Mesendoderm (in vitro differentiated cells): Measurements from ENCODE around the gene OSBPL6.
A peak's percentile ranks its signal among the peaks of the same experiment; 100 is the strongest.

ENCODE experiments used
- DNase-seq: peaks from one replicate; pipeline ENCODE4 v3.0.0; 2013
- H2AK5ac ChIP-seq: 2 replicates; pipeline ENCODE4 v1.6.1; 2013; ENCODE audit warnings: low read length, inconsistent platforms
- H2BK120ac ChIP-seq: 2 replicates; pipeline ENCODE4 v1.6.1; 2013; ENCODE audit warnings: low read depth, mild to moderate bottlenecking, low read length, moderate library complexity, mixed read lengths
- H2BK15ac ChIP-seq: replicated peaks from 2 replicates; pipeline ENCODE4 v1.6.1; 2013; ENCODE audit warnings: low read depth, mild to moderate bottlenecking, moderate library complexity
- H2BK5ac ChIP-seq: 2 replicates; pipeline ENCODE4 v1.6.1; 2013; ENCODE audit warnings: low read length, inconsistent platforms
- H3K18ac ChIP-seq: 2 replicates; pipeline ENCODE4 v1.6.1; 2013; ENCODE audit warnings: mild to moderate bottlenecking, low read length, mixed read lengths
- H3K23ac ChIP-seq: one replicate; pipeline ENCODE4 v1.6.1; 2013; ENCODE audit warnings: low read length
- H3K27ac ChIP-seq: 2 replicates; pipeline ENCODE4 v1.5.1; 2013; ENCODE audit warnings: low read depth, mild to moderate bottlenecking, inconsistent platforms, low read length, moderate library complexity
- H3K27me3 ChIP-seq: 2 replicates; pipeline ENCODE4 v1.6.1; 2013; ENCODE audit warnings: low read length, control low read depth, mild to moderate bottlenecking, inconsistent platforms; ENCODE audit not compliant: insufficient read depth, poor library complexity
- H3K36me3 ChIP-seq: 2 replicates; pipeline ENCODE4 v1.6.1; 2013; ENCODE audit warnings: low read length, inconsistent platforms; ENCODE audit not compliant: control insufficient read depth, insufficient read depth
- H3K4ac ChIP-seq: one replicate; pipeline ENCODE4 v1.6.1; 2013; ENCODE audit warnings: low read depth, mild to moderate bottlenecking, low read length, moderate library complexity
- H3K4me1 ChIP-seq: 2 replicates; pipeline ENCODE4 v1.6.1; 2013; ENCODE audit warnings: low read depth, low read length, inconsistent platforms; ENCODE audit not compliant: control insufficient read depth
- H3K4me2 ChIP-seq: 2 replicates; pipeline ENCODE4 v1.6.1; 2013; ENCODE audit warnings: low read length
- H3K4me3 ChIP-seq: 2 replicates; pipeline ENCODE4 v1.5.1; 2013; ENCODE audit warnings: mild to moderate bottlenecking, low read length
- H3K56ac ChIP-seq: one replicate; pipeline ENCODE4 v1.6.1; 2013; ENCODE audit warnings: low read length
- H3K79me1 ChIP-seq: 2 replicates; pipeline ENCODE4 v1.6.1; 2013; ENCODE audit warnings: low read length, inconsistent platforms
- H3K79me2 ChIP-seq: 2 replicates; pipeline ENCODE4 v1.6.1; 2013; ENCODE audit warnings: mild to moderate bottlenecking, low read length; ENCODE audit not compliant: control insufficient read depth, insufficient read depth
- H3K9ac ChIP-seq: 2 replicates; pipeline ENCODE4 v1.6.1; 2013; ENCODE audit warnings: low read length, inconsistent platforms
- H4K5ac ChIP-seq: one replicate; pipeline ENCODE4 v1.6.1; 2013; ENCODE audit warnings: low read length
- H4K8ac ChIP-seq: one replicate; pipeline ENCODE4 v1.6.1; 2013; ENCODE audit warnings: low read depth, mild to moderate bottlenecking, control low read depth, low read length, moderate library complexity
- WGBS: extraction: QIAGEN DNeasy Blood & Tissue Kit; methylation state at CpG from one replicate; pipeline ENCODE4 v1.1.7; 2013; ENCODE audit warnings: low lambda C conversion rate, missing lambda C conversion rate; ENCODE audit not compliant: insufficient coverage; ENCODE audit errors: extremely low coverage; 5-methylcytosine and 5-hydroxymethylcytosine counted together

The OSBPL6 gene

DNA sequence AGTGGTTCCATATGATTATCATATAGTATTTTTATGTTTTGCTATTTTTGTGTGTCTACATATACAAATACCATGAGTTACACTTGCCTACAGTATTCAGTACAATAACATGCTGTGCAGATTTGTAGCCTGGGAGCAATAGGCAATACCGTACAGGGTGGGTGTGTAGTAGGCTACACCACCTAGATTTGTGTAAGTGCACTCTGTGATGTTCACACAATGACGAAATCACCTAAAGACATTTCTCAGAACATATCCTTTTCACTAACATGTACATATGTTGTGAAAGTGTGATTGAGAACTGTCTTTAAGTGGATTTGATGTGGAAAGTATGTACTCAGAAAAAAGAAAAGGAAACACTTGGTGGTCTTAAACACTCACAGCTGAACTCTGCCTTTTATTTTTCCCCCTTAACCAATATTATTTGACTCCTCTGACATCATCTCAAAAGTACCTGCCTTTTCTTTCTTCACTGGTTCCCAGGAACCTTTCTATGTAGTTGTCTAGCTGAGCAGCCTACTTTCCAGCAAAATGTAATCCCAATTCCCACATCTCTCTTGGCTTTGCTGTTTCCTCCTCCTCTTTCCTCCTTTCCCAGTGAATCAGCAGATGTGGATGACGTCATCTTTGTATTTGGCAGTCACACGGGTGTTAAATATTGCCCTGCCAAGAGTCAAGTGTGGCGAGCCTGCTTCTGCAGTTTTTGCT is 47.7 kb downstream of the OSBPL6 start:
- no peak overlapping the region for H3K23ac ChIP-seq
- H3K4me3 ChIP-seq = no peak overlapping the region
- peak; percentile 80 for DNase-seq
- no peak overlapping the region for H2BK5ac ChIP-seq
- H3K27ac ChIP-seq = no peak overlapping the region
- H2BK15ac ChIP-seq = no peak overlapping the region
- no peak overlapping the region for H2AK5ac ChIP-seq
- H3K56ac ChIP-seq = no peak overlapping the region
- no peaks in the 10 kb centered on the region for H3K79me2 ChIP-seq
- WGBS = no CpG with 5 or more reads among the region's 5 CpGs
- H4K5ac ChIP-seq = no peak overlapping the region
- no peaks in the 10 kb centered on the region for H3K27me3 ChIP-seq
- peaks cover 2% of the 10 kb centered on the region for H3K4me1 ChIP-seq
- H3K79me1 ChIP-seq = no peaks in the 10 kb centered on the region
- no peak overlapping the region for H3K9ac ChIP-seq
- H3K18ac ChIP-seq = no peak overlapping the region
- H3K4ac ChIP-seq = no peak overlapping the region
- H2BK120ac ChIP-seq = no peak overlapping the region
- no peak overlapping the region for H3K4me2 ChIP-seq
- H4K8ac ChIP-seq = no peak overlapping the region
- H3K36me3 ChIP-seq = no peaks in the 10 kb centered on the region

DNA sequence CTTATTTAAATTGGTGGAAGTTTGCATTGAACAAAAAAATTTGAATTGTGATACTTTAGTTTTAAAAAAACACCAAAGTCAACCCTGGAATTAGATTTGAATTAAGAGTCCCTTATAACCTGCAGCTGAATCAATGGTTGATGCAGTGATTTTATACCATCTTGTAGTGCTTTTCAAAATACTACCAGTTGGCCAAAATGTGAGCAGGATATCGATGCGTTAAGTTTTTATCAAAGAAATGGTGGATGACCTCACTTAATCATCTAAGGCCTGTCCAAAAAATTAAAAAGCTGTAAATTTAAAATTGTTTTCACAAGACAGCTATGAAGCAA is 48.2 kb downstream of the OSBPL6 start:
- WGBS = no CpG with 5 or more reads among the region's 2 CpGs
- H2BK120ac ChIP-seq = no peak overlapping the region
- no peak overlapping the region for H2BK15ac ChIP-seq
- no peak overlapping the region for H3K27ac ChIP-seq
- H4K8ac ChIP-seq = no peak overlapping the region
- H3K4me3 ChIP-seq = no peak overlapping the region
- H3K56ac ChIP-seq = no peak overlapping the region
- peaks cover 2% of the 10 kb centered on the region for H3K4me1 ChIP-seq
- H2AK5ac ChIP-seq = no peak overlapping the region
- H3K27me3 ChIP-seq = no peaks in the 10 kb centered on the region
- DNase-seq = no peak
- no peak overlapping the region for H3K18ac ChIP-seq
- H3K79me2 ChIP-seq = no peaks in the 10 kb centered on the region
- no peak overlapping the region for H3K23ac ChIP-seq
- no peaks in the 10 kb centered on the region for H3K36me3 ChIP-seq
- H3K4ac ChIP-seq = no peak overlapping the region
- no peaks in the 10 kb centered on the region for H3K79me1 ChIP-seq
- H4K5ac ChIP-seq = no peak overlapping the region
- H2BK5ac ChIP-seq = no peak overlapping the region
- no peak overlapping the region for H3K9ac ChIP-seq
- no peak overlapping the region for H3K4me2 ChIP-seq

GRCh38 chr2:178243961-178244360 is 49.6 kb downstream of the OSBPL6 start:
- H3K56ac ChIP-seq = no peak overlapping the region
- no peak overlapping the region for H3K4me3 ChIP-seq
- no peak overlapping the region for H3K27ac ChIP-seq
- H3K18ac ChIP-seq = no peak overlapping the region
- no peaks in the 10 kb centered on the region for H3K79me1 ChIP-seq
- no peaks in the 10 kb centered on the region for H3K36me3 ChIP-seq
- no peak for DNase-seq
- H2BK15ac ChIP-seq = no peak overlapping the region
- H2BK120ac ChIP-seq = no peak overlapping the region
- no CpG with 5 or more reads among the region's 1 CpG for WGBS
- no peak overlapping the region for H3K4me2 ChIP-seq
- peaks cover 2% of the 10 kb centered on the region for H3K4me1 ChIP-seq
- no peak overlapping the region for H2AK5ac ChIP-seq
- no peak overlapping the region for H3K23ac ChIP-seq
- H3K27me3 ChIP-seq = no peaks in the 10 kb centered on the region
- H3K9ac ChIP-seq = no peak overlapping the region
- H4K8ac ChIP-seq = no peak overlapping the region
- H3K4ac ChIP-seq = no peak overlapping the region
- H2BK5ac ChIP-seq = no peak overlapping the region
- no peaks in the 10 kb centered on the region for H3K79me2 ChIP-seq
- no peak overlapping the region for H4K5ac ChIP-seq

- H3K27ac ChIP-seq = no peak overlapping the region
Measured at GRCh38 chr2:178244777-178245176, 50.5 kb downstream of the OSBPL6 start.

DNA sequence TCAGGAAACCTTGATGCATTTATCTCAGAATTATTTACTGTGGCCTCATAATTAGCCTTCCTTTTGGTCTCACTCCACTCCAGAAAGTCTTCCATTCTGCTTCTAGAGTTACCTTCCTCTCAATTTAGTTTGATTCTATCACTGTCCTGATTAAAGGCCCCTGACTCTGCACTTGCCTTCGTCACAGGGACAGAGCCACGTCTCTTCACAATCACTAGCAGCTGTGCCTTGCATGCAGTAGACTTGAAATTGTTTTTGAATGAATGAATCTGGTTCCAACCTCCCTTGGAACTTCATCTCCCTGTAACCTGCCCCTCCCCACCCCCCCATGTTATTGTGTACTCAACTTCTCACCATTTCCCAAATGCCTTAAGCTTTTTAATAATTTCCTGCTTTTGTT is 52.4 kb downstream of the OSBPL6 start:
- H3K4me2 ChIP-seq = no peak overlapping the region
- no peak overlapping the region for H3K4me3 ChIP-seq
- no peak overlapping the region for H3K18ac ChIP-seq
- H2BK120ac ChIP-seq = no peak overlapping the region
- H3K36me3 ChIP-seq = no peaks in the 10 kb centered on the region
- no peak overlapping the region for H2AK5ac ChIP-seq
- no peak overlapping the region for H4K8ac ChIP-seq
- H3K4ac ChIP-seq = no peak overlapping the region
- H2BK5ac ChIP-seq = no peak overlapping the region
- H2BK15ac ChIP-seq = no peak overlapping the region
- H3K4me1 ChIP-seq = peaks cover 2% of the 10 kb centered on the region
- WGBS = no CpG with 5 or more reads among the region's 2 CpGs
- H3K56ac ChIP-seq = no peak overlapping the region
- no peaks in the 10 kb centered on the region for H3K79me1 ChIP-seq
- no peak overlapping the region for H4K5ac ChIP-seq
- H3K23ac ChIP-seq = no peak overlapping the region
- H3K79me2 ChIP-seq = no peaks in the 10 kb centered on the region
- H3K9ac ChIP-seq = no peak overlapping the region
- no peak overlapping the region for H3K27ac ChIP-seq
- no peaks in the 10 kb centered on the region for H3K27me3 ChIP-seq
- no peak for DNase-seq

More at GRCh38 chr2:178244777-178245176, 50.5 kb downstream of the OSBPL6 start:
- H3K56ac ChIP-seq = no peak overlapping the region
- H3K36me3 ChIP-seq = no peaks in the 10 kb centered on the region
- H3K4me1 ChIP-seq = peaks cover 2% of the 10 kb centered on the region
- no peak overlapping the region for H3K9ac ChIP-seq
- H3K4ac ChIP-seq = no peak overlapping the region
- DNase-seq = no peak
- H3K79me2 ChIP-seq = no peaks in the 10 kb centered on the region
- H3K4me2 ChIP-seq = no peak overlapping the region
- H3K4me3 ChIP-seq = no peak overlapping the region
- no peak overlapping the region for H4K5ac ChIP-seq
- H3K79me1 ChIP-seq = no peaks in the 10 kb centered on the region
- H3K18ac ChIP-seq = no peak overlapping the region
- H2BK120ac ChIP-seq = no peak overlapping the region
- no peak overlapping the region for H2BK15ac ChIP-seq
- WGBS = no CpG with 5 or more reads among the region's 7 CpGs
- no peak overlapping the region for H4K8ac ChIP-seq
- H3K23ac ChIP-seq = no peak overlapping the region
- no peak overlapping the region for H2BK5ac ChIP-seq
- no peak overlapping the region for H2AK5ac ChIP-seq
- no peaks in the 10 kb centered on the region for H3K27me3 ChIP-seq

DNA sequence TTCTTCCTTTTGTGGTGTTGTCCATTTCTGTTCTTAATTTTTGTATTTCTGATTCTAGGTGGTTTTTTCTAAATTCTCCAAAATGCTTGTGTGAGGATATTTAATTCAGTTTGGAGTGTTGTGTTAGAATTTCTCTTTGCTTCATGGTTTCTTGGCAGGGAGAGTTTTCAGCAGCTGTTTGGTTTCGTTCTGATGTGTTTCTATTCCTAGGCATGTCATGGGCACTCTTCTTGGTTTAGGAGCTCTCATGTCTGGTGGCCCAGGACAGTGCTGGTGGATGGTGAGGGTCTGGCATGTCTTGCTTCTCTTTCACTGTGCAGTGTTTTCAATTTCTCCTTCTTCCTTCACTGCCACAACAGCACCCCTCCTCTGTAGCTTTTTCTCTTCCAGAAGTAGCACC is 52.9 kb downstream of the OSBPL6 start:
- H3K36me3 ChIP-seq = no peaks in the 10 kb centered on the region
- no peak overlapping the region for H4K5ac ChIP-seq
- H4K8ac ChIP-seq = no peak overlapping the region
- H2BK15ac ChIP-seq = no peak overlapping the region
- H3K4ac ChIP-seq = no peak overlapping the region
- no peak overlapping the region for H2AK5ac ChIP-seq
- DNase-seq = no peak
- no CpG with 5 or more reads among the region's 1 CpG for WGBS
- H3K4me1 ChIP-seq = no peaks in the 10 kb centered on the region
- no peak overlapping the region for H2BK5ac ChIP-seq
- H3K27me3 ChIP-seq = no peaks in the 10 kb centered on the region
- H3K23ac ChIP-seq = no peak overlapping the region
- no peak overlapping the region for H3K4me2 ChIP-seq
- H3K79me1 ChIP-seq = no peaks in the 10 kb centered on the region
- H3K4me3 ChIP-seq = no peak overlapping the region
- no peak overlapping the region for H2BK120ac ChIP-seq
- H3K56ac ChIP-seq = no peak overlapping the region
- no peaks in the 10 kb centered on the region for H3K79me2 ChIP-seq
- H3K27ac ChIP-seq = no peak overlapping the region
- no peak overlapping the region for H3K9ac ChIP-seq
- no peak overlapping the region for H3K18ac ChIP-seq
